CD14-positive monocyte (primary cell): Measurements from ENCODE around the gene GRID2. TPM values are rescaled to one million over a fixed set of nuclear protein-coding genes. Genes with fewer than 3 reads are reported as not detected.

Source experiments
- DNase-seq, 3 donors: peaks; one replicate each; pipeline ENCODE4 v3.0.0-alpha.2; 2011 to 2022
- H2AFZ ChIP-seq: 2 replicates; pipeline ENCODE4 v1.6.0; 2012; ENCODE audit warnings: mild to moderate bottlenecking, low read depth, low read length, inconsistent platforms; ENCODE audit not compliant: insufficient read depth, poor library complexity, severe bottlenecking
- H3K27ac ChIP-seq, 2 donors: 1 replicate in 1 of 2; 2 replicates in 1 of 2; pipeline ENCODE4 v1.5.1; 2012 to 2013; ENCODE audit warnings: low read length in 2 of 2, control low read depth in 1 of 2, inconsistent platforms in 1 of 2, low read depth in 1 of 2, mild to moderate bottlenecking in 1 of 2
- H3K27me3 ChIP-seq, 2 donors: one replicate each; pipeline versions ENCODE4 v1.6.0 to v1.6.1; 2011 to 2013; ENCODE audit warnings: low read length in 2 of 2; ENCODE audit not compliant: control insufficient read depth in 2 of 2, insufficient read depth in 2 of 2
- H3K36me3 ChIP-seq, 2 donors: replicated peaks in 1 of 2; 1 replicate in 1 of 2; 2 replicates in 1 of 2; pipeline versions ENCODE4 v1.5.1 to v1.6.1; 2012 to 2013; ENCODE audit warnings: low read length in 2 of 2, control low read depth in 1 of 2, inconsistent platforms in 1 of 2, mild to moderate bottlenecking in 1 of 2; ENCODE audit not compliant: insufficient read depth in 2 of 2, control insufficient read depth in 1 of 2
- H3K4me1 ChIP-seq, 2 donors: 1 replicate in 1 of 2; 2 replicates in 1 of 2; pipeline versions ENCODE4 v1.5.1 to v1.6.1; 2012 to 2013; ENCODE audit warnings: low read length in 2 of 2, control low read depth in 1 of 2, inconsistent platforms in 1 of 2, mild to moderate bottlenecking in 1 of 2, moderate library complexity in 1 of 2; ENCODE audit not compliant: insufficient read depth in 2 of 2, control insufficient read depth in 1 of 2
- H3K4me2 ChIP-seq: replicated peaks from 2 replicates; pipeline ENCODE3; 2012; ENCODE audit warnings: low read length, moderate library complexity, mild to moderate bottlenecking; ENCODE audit not compliant: poor library complexity, severe bottlenecking; ENCODE audit errors: extremely low read depth
- H3K4me3 ChIP-seq, 3 experiments: fragments of 200-600 bp in 1 of 3; sonication (generic) in 1 of 3; replicated peaks in 1 of 3; 1 replicate in 2 of 3; 2 replicates in 1 of 3; pipeline ENCODE4 v1.5.1; 2011 to 2013; ENCODE audit warnings: low read length in 3 of 3, mild to moderate bottlenecking in 3 of 3, control low read depth in 2 of 3, low read depth in 2 of 3, inconsistent platforms in 1 of 3, moderate library complexity in 1 of 3
- H3K79me2 ChIP-seq: 2 replicates; pipeline ENCODE4 v1.6.0; 2012; ENCODE audit warnings: mild to moderate bottlenecking, control low read depth, inconsistent platforms, low read length, moderate library complexity; ENCODE audit not compliant: insufficient read depth
- H3K9ac ChIP-seq: 2 replicates; pipeline ENCODE4 v1.6.0; 2017; ENCODE audit warnings: low read length, mild to moderate bottlenecking; ENCODE audit not compliant: insufficient read depth, poor library complexity, severe bottlenecking
- H3K9me3 ChIP-seq, 2 donors: replicated peaks in 1 of 2; 1 replicate in 1 of 2; 2 replicates in 1 of 2; pipeline versions ENCODE4 v1.5.1 to v1.6.1; 2012 to 2013; ENCODE audit warnings: low read length in 2 of 2, control low read depth in 1 of 2; ENCODE audit not compliant: control insufficient read depth in 1 of 2, insufficient read depth in 1 of 2
- H4K20me1 ChIP-seq: 2 replicates; pipeline ENCODE4 v1.6.0; 2012; ENCODE audit warnings: mild to moderate bottlenecking, low read length, control low read depth, moderate library complexity; ENCODE audit not compliant: insufficient read depth
- H3K27ac Mint-ChIP-seq, 7 donors: one replicate each; pipeline ENCODE4 v1.8.0; 2020; ENCODE audit warnings: mild to moderate bottlenecking in 7 of 7, mixed read lengths in 7 of 7, moderate library complexity in 6 of 7, inconsistent platforms in 2 of 7
- H3K27me3 Mint-ChIP-seq, 3 donors: one replicate each; pipeline ENCODE4 v1.8.0; 2021 to 2022; ENCODE audit warnings: low read depth in 3 of 3, mild to moderate bottlenecking in 3 of 3, mixed read lengths in 3 of 3, moderate library complexity in 3 of 3, inconsistent platforms in 1 of 3
- H3K36me3 Mint-ChIP-seq, 2 donors: one replicate each; pipeline ENCODE4 v1.8.0; 2020; ENCODE audit warnings: mixed read lengths in 2 of 2, inconsistent platforms in 1 of 2, mild to moderate bottlenecking in 1 of 2
- H3K4me1 Mint-ChIP-seq: one replicate; pipeline ENCODE4 v1.8.0; 2020; ENCODE audit warnings: mild to moderate bottlenecking, mixed read lengths
- H3K4me3 Mint-ChIP-seq, 2 donors: one replicate each; pipeline ENCODE4 v1.8.0; 2020; ENCODE audit warnings: mild to moderate bottlenecking in 2 of 2, mixed read lengths in 2 of 2, moderate library complexity in 1 of 2
- H3K9me3 Mint-ChIP-seq, 7 donors: one replicate each; pipeline ENCODE4 v1.8.0; 2020 to 2022; ENCODE audit warnings: mixed read lengths in 7 of 7, mild to moderate bottlenecking in 6 of 7, moderate library complexity in 6 of 7, inconsistent platforms in 2 of 7
- WGBS: methylation state at CpG from one replicate; pipeline ENCODE4 v1.1.5; 2013; ENCODE audit warnings: missing lambda C conversion rate; ENCODE audit not compliant: insufficient coverage; 5-methylcytosine and 5-hydroxymethylcytosine counted together
- intact Hi-C, 2 donors: fragments of 100-400 bp; cut with micrococcal nuclease; formaldehyde crosslinking; loops; one replicate each; pipeline versions ENCODE4 v1.15.0 to v1.15.1; 2023
- polyA plus RNA-seq, 3 donors: library from polyadenylated mRNA; depleted of rRNA in 1 of 3; unstranded in 2 of 3; stranded (reverse) in 1 of 3; fragments of 300-500 nt in 2 of 3; fragments of >200 nt in 1 of 3; fragmentation: Illumina TruSeq in 2 of 3; gene quantifications; 1 replicate in 2 of 3; 2 replicates in 1 of 3; pipeline ENCODE4 v1.2.3, GENCODE V29; 2012 to 2021
- TF ChIP-seq, protein P1 (sequence below): fragments of 200-600 bp; IDR thresholded peaks from one replicate; pipeline ENCODE4 v1.8.0; 2022; ENCODE audit warnings: antibody characterized with exemption, mild to moderate bottlenecking

Gene GRID2
- polyA plus RNA-seq, 3 donors, result not detected

DNA sequence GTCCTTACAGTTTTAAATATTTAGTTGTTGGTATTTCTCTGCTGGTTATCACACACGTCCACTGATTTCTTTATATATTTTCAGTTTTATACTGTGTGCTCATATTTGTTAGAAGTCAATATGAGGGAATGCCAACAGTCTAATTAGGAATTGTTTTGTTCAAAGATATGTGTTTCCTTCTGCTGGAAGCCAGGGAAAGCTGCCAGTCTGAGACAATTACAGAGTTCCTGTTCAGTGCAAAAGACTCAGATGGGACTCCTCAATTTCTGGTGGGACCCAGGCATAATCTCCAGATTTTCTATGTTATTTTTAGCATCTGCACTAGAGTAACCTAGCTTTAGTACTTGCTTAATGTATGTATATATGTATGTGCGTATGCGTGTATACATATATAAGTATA lies 486.0 kb downstream of the GRID2 start:
- no peaks in the 10 kb centered on the region for H4K20me1 ChIP-seq
- Mint-ChIP-seq H3K4me1 (no peaks in the 10 kb centered on the region), H3K27me3 (no peaks in the 10 kb centered on the region), H3K36me3 (no peaks in the 10 kb centered on the region), H3K27ac (no peak overlapping the region), H3K4me3 (no peak overlapping the region), H3K9me3 (peaks cover 0 to 2% (median 0%) of the 10 kb centered on the region in 7 donors)
- no peak overlapping the region for H2AFZ ChIP-seq
- H3K36me3 ChIP-seq, result no peaks in the 10 kb centered on the region
- no peak overlapping the region for H3K4me2 ChIP-seq
- H3K27ac ChIP-seq, result no peak overlapping the region
- DNase-seq, result no peak
- WGBS, result no CpG with 5 or more reads among the region's 3 CpGs
- H3K4me1 ChIP-seq, result no peaks in the 10 kb centered on the region
- intact Hi-C loops, result no loop called here
- no peaks in the 10 kb centered on the region for H3K9me3 ChIP-seq
- H3K4me3 ChIP-seq, result no peak overlapping the region
- no peaks in the 10 kb centered on the region for H3K79me2 ChIP-seq
- TF ChIP-seq, protein P1, sequence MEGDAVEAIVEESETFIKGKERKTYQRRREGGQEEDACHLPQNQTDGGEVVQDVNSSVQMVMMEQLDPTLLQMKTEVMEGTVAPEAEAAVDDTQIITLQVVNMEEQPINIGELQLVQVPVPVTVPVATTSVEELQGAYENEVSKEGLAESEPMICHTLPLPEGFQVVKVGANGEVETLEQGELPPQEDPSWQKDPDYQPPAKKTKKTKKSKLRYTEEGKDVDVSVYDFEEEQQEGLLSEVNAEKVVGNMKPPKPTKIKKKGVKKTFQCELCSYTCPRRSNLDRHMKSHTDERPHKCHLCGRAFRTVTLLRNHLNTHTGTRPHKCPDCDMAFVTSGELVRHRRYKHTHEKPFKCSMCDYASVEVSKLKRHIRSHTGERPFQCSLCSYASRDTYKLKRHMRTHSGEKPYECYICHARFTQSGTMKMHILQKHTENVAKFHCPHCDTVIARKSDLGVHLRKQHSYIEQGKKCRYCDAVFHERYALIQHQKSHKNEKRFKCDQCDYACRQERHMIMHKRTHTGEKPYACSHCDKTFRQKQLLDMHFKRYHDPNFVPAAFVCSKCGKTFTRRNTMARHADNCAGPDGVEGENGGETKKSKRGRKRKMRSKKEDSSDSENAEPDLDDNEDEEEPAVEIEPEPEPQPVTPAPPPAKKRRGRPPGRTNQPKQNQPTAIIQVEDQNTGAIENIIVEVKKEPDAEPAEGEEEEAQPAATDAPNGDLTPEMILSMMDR, result no peak
- no peaks in the 10 kb centered on the region for H3K27me3 ChIP-seq
- H3K9ac ChIP-seq, result no peak overlapping the region

DNA sequence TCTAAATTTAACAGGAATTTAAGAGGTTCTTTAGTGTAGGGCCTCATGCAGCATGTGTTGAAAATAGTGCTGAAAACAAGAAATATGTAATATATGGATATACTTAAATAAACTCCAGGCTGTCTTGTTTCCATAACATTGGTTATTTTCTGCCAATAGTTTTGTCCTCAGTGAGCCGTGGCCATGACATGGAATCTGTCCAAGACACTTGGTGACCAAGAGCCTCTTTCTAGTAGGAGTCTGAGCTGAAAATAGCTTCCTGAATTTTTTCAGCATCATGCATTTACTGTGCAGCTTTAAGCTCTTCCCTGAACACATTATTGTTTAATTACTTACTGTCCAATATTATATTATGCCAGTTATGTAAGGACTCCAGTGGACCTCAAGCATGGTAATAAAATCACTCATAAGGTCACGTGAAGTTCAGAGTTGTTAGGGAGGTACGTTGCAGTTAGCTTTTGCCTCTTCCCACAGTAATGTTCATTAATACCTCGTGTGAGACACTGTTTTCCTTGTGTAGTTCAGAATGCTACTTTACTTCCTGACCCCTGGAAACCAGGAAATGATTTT lies 488.2 kb downstream of the GRID2 start:
- Histone ChIP-seq H3K27me3 (no peaks in the 10 kb centered on the region), H3K9ac (no peak overlapping the region), H3K4me3 (no peak overlapping the region), H3K79me2 (no peaks in the 10 kb centered on the region), H3K9me3 (no peaks in the 10 kb centered on the region), H2AFZ (no peak overlapping the region), H4K20me1 (no peaks in the 10 kb centered on the region), H3K4me2 (no peak overlapping the region), H3K36me3 (no peaks in the 10 kb centered on the region), H3K4me1 (no peaks in the 10 kb centered on the region), H3K27ac (no peak overlapping the region)
- no peak for DNase-seq
- Mint-ChIP-seq H3K36me3 (no peaks in the 10 kb centered on the region), H3K9me3 (peaks cover 0 to 2% (median 0%) of the 10 kb centered on the region in 7 donors), H3K27me3 (no peaks in the 10 kb centered on the region), H3K4me3 (no peak overlapping the region), H3K4me1 (no peaks in the 10 kb centered on the region), H3K27ac (no peak overlapping the region)
- no CpG with 5 or more reads among the region's 4 CpGs for WGBS
- TF ChIP-seq, protein P1, result no peak
- intact Hi-C loops, result no loop called here
